HG03457 (cell line): Measurements from ENCODE around the gene RPH3AL.
"Not testable (repeated sequence)": the region's sequence is repeated elsewhere in the genome, so short reads cannot be mapped to it uniquely, and the experiment has no call there.

Experiments used
- ATAC-seq: cut with Tn5 transposase; IDR thresholded peaks from one replicate; pipeline ENCODE4 v1.9.1; 2021; ENCODE audit warnings: moderate number of reproducible peaks; ENCODE audit not compliant: unreplicated experiment

RPH3AL gene

GRCh38 chr17:245611-246010 is 107.0 kb downstream of the RPH3AL start:
- ATAC-seq: no peak

GRCh38 chr17:245020-245419 is 107.6 kb downstream of the RPH3AL start:
- ATAC-seq: no peak

- ATAC-seq: not testable (repeated sequence)
These were observed 108.7 kb downstream of the RPH3AL start for GRCh38 chr17:243924-244323.

- no peak for ATAC-seq
These were observed 113.7 kb downstream of the RPH3AL start for GRCh38 chr17:238964-239259.

GRCh38 chr17:238071-238963 is 114.3 kb downstream of the RPH3AL start:
- ATAC-seq: no peak

GRCh38 chr17:237406-237955 is 115.1 kb downstream of the RPH3AL start:
- no peak for ATAC-seq

GRCh38 chr17:236641-237405 is 115.8 kb downstream of the RPH3AL start:
- no peak for ATAC-seq

GRCh38 chr17:235831-236640 is 116.6 kb downstream of the RPH3AL start:
- no peak for ATAC-seq

GRCh38 chr17:234994-235830 is 117.4 kb downstream of the RPH3AL start:
- ATAC-seq: not testable (repeated sequence)

- ATAC-seq: not testable (repeated sequence)
These were observed 118.2 kb downstream of the RPH3AL start for GRCh38 chr17:234163-234993.

GRCh38 chr17:233473-233941 is 119.1 kb downstream of the RPH3AL start:
- no peak for ATAC-seq

GRCh38 chr17:231966-232807 is 120.4 kb downstream of the RPH3AL start:
- no peak for ATAC-seq

- ATAC-seq: no peak
These were observed 121.2 kb downstream of the RPH3AL start for GRCh38 chr17:231191-231965.

- ATAC-seq: no peak
These were observed 122.2 kb downstream of the RPH3AL start for GRCh38 chr17:230395-230770.

- ATAC-seq: no peak
These were observed 122.8 kb downstream of the RPH3AL start for GRCh38 chr17:229709-230394.

- ATAC-seq: no peak
These were observed 123.5 kb downstream of the RPH3AL start for GRCh38 chr17:228951-229708.
